Measurements from ENCODE around the gene TK2.

Gene TK2

DNA sequence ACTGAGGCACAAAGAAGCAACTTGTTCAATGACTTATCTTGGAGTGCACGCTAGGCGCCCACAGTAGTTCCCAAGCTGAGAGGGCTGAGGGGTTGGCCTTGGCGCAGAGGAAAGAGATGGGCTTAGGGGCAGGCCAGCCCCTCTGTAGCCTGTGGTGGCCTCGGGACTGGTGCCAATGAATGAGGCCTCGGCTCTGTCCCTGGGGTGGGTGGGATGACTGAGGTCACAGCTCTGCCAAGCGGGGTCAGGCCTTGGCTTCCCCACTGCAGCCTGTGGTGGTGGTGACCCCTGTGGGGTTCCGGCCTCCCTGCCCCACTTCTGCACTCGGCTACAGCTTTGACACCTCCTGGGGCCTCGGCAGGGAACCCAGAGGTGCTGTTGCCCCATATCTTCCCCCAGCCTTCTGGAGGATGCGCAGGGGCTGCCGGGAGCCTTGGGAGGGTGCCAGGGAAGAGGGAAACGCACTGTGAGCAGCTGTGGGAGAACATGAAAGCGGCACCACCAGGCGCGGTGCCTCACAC lies 76.8 kb downstream of the TK2 start:
- H3K4me3 ChIP-seq (ENCODE audit: low read depth, low read length), result no peak overlapping the region
- in situ Hi-C loops (cut with HindIII; ENCODE audit: low sequenced_read_pairs), result no loop called here
- DNase-seq (ENCODE audit: low read depth, low spot score), result no peak
- TF ChIP-seq, protein P1, sequence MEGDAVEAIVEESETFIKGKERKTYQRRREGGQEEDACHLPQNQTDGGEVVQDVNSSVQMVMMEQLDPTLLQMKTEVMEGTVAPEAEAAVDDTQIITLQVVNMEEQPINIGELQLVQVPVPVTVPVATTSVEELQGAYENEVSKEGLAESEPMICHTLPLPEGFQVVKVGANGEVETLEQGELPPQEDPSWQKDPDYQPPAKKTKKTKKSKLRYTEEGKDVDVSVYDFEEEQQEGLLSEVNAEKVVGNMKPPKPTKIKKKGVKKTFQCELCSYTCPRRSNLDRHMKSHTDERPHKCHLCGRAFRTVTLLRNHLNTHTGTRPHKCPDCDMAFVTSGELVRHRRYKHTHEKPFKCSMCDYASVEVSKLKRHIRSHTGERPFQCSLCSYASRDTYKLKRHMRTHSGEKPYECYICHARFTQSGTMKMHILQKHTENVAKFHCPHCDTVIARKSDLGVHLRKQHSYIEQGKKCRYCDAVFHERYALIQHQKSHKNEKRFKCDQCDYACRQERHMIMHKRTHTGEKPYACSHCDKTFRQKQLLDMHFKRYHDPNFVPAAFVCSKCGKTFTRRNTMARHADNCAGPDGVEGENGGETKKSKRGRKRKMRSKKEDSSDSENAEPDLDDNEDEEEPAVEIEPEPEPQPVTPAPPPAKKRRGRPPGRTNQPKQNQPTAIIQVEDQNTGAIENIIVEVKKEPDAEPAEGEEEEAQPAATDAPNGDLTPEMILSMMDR (IDR thresholded peaks at IDR 0.05; ENCODE audit: low read depth, low read length), result no peak

- TF ChIP-seq, protein P1 (IDR thresholded peaks at IDR 0.05; ENCODE audit: low read depth, low read length), result no peak
- no peak for DNase-seq (ENCODE audit: low read depth, low spot score)
- H3K4me3 ChIP-seq (ENCODE audit: low read depth, low read length), result no peak overlapping the region
- in situ Hi-C loops (cut with HindIII; ENCODE audit: low sequenced_read_pairs), result no loop called here
These were observed 78.1 kb downstream of the TK2 start for GRCh38 chr16:66471716-66472393.

DNA sequence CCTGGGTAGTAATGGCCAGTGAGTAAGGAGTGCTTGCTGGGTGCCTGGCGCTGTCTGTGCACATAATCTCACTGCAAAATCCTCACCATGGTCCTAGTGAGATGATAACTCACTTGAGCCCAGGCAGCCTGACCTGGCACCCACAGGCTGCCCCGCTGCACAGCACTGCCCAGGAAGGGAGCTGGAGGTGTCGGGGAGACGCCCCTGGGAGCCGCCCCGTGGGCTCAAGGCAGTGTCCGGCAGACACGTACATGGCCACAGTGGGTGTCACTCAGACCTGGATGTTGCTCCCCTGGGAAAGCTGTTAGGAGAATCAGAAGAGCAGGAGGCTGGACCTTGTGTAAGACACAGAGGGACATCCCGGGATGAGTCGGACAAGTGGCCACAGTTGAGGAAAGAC lies 78.7 kb downstream of the TK2 start:
- in situ Hi-C loops (cut with HindIII; ENCODE audit: low sequenced_read_pairs), result no loop called here
- no peak overlapping the region for H3K4me3 ChIP-seq (ENCODE audit: low read depth, low read length)
- DNase-seq (ENCODE audit: low read depth, low spot score), result no peak
- TF ChIP-seq, protein P1 (IDR thresholded peaks at IDR 0.05; ENCODE audit: low read depth, low read length), result no peak

GRCh38 chr16:66470556-66470955 lies 79.4 kb downstream of the TK2 start:
- no peak for DNase-seq (ENCODE audit: low read depth, low spot score)
- no peak overlapping the region for H3K4me3 ChIP-seq (ENCODE audit: low read depth, low read length)
- TF ChIP-seq, protein P1 (IDR thresholded peaks at IDR 0.05; ENCODE audit: low read depth, low read length), result no peak
- in situ Hi-C loops (cut with HindIII; ENCODE audit: low sequenced_read_pairs), result no loop called here

DNA sequence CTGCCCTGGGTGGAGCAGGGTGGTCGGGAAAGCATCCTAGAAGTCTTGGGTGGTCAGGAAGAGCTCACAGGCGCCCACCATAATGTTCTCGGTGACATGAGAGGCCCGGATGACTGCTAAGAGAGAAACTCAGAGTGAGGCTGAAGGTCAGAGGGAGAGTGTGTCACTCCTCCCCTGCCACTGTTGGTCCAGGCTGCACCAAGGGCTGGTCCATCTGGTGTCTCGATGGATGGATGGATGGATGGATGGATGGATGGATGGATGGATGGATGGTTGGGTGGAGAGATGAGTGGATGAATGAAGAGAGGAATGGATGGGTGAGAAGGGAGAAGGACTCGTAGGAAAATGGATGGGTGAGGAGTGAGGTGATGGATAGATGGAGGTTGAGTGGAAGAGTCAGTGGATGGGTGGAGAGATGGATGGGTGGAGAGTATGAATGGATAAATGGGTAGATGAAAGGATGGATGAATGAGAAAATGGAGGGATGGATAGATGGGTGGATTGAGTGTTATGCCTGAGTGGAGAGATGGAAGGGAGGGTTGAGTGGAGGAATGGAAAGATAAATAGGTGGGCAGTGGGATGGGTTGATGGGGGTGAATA lies 79.9 kb downstream of the TK2 start:
- DNase-seq (ENCODE audit: low read depth, low spot score), result no peak
- TF ChIP-seq, protein P1 (IDR thresholded peaks at IDR 0.05; ENCODE audit: low read depth, low read length), result no peak
- in situ Hi-C loops (cut with HindIII; ENCODE audit: low sequenced_read_pairs), result no loop called here
- H3K4me3 ChIP-seq (ENCODE audit: low read depth, low read length), result no peak overlapping the region

- in situ Hi-C loops (cut with HindIII; ENCODE audit: low sequenced_read_pairs), result no loop called here
- no peak overlapping the region for H3K4me3 ChIP-seq (ENCODE audit: low read depth, low read length)
- TF ChIP-seq, protein P1 (IDR thresholded peaks at IDR 0.05; ENCODE audit: low read depth, low read length), result no peak
- DNase-seq (ENCODE audit: low read depth, low spot score), result no peak
These were observed 80.5 kb downstream of the TK2 start for GRCh38 chr16:66469291-66469946.
